ENCODE data around the gene CDH8. TPM values are rescaled to one million over a fixed set of nuclear protein-coding genes. Genes with fewer than 3 reads are reported as not detected.

CDH8 gene
- total and polyA plus RNA-seq, 5 donors from 2014 or later: not detected

GRCh38 chr16:62066747-62067146 lies 30.5 kb upstream of the CDH8 start:
- peaks cover 2 to 25% (median 14%) of the 10 kb centered on the region in 7 donors for H3K9me3 Mint-ChIP-seq
- no peak overlapping the region for H3K27ac Mint-ChIP-seq
- no peak overlapping the region for H3K4me3 Mint-ChIP-seq
- Histone ChIP-seq H3K36me3 (ENCODE audit: control insufficient read depth, insufficient read depth, low read length) (no peaks in the 10 kb centered on the region), H3K4me1 (ENCODE audit: control insufficient read depth, insufficient read depth, low read length, poor library complexity, severe bottlenecking) (no peaks in the 10 kb centered on the region), H3K27me3 (ENCODE audit: control insufficient read depth, insufficient read depth, low read length) (no peaks in the 10 kb centered on the region), H3K4me3 (ENCODE audit: low read depth, low read length) (no peak overlapping the region), H3K27ac (ENCODE audit: insufficient read depth, low read length, poor library complexity, severe bottlenecking) (no peak overlapping the region), H3K9me3 (ENCODE audit: control insufficient read depth in 2 of 2, low read length in 2 of 2) (no peaks in the 10 kb centered on the region)
- H3K36me3 Mint-ChIP-seq: no peaks in the 10 kb centered on the region
- H3K4me1 Mint-ChIP-seq: no peaks in the 10 kb centered on the region
- H3K27me3 Mint-ChIP-seq: no peaks in the 10 kb centered on the region
- ATAC-seq (ENCODE audit: low read depth in 2 of 2) (no peak), DNase-seq (no peak)

DNA sequence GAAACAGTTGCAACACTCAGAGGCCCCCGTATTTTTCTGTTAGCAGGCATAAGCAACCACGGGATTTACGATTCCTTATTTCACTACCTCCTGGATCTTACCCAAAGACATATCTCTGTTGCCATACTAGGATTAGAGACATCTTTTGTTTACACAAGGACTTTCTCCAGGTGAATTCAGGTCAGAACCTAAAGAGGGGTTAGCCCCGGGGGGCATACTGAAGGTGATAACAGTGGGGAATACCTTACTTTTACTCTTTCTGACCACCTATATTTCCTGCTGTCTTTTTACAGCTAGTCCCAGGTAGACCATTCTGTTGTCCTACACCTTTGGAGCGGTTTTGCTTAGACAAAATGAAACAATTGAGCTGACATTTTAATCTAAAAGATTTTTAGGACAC lies 27.9 kb upstream of the CDH8 start:
- Histone ChIP-seq H3K36me3 (ENCODE audit: control insufficient read depth, insufficient read depth, low read length) (no peaks in the 10 kb centered on the region), H3K4me3 (ENCODE audit: low read depth, low read length) (no peak overlapping the region), H3K27ac (ENCODE audit: insufficient read depth, low read length, poor library complexity, severe bottlenecking) (no peak overlapping the region), H3K9me3 (ENCODE audit: control insufficient read depth in 2 of 2, low read length in 2 of 2) (peaks cover 0 to 4% of the 10 kb centered on the region in 2 experiments), H3K27me3 (ENCODE audit: control insufficient read depth, insufficient read depth, low read length) (no peaks in the 10 kb centered on the region), H3K4me1 (ENCODE audit: control insufficient read depth, insufficient read depth, low read length, poor library complexity, severe bottlenecking) (no peaks in the 10 kb centered on the region)
- no peaks in the 10 kb centered on the region for H3K4me1 Mint-ChIP-seq
- ATAC-seq (ENCODE audit: low read depth in 2 of 2) (no peak), DNase-seq (no peak)
- H3K4me3 Mint-ChIP-seq: no peak overlapping the region
- peaks cover 2 to 28% (median 10%) of the 10 kb centered on the region in 7 donors for H3K9me3 Mint-ChIP-seq
- H3K27me3 Mint-ChIP-seq: no peaks in the 10 kb centered on the region
- H3K27ac Mint-ChIP-seq: no peak overlapping the region
- no peaks in the 10 kb centered on the region for H3K36me3 Mint-ChIP-seq

GRCh38 chr16:62060089-62060488 lies 23.9 kb upstream of the CDH8 start:
- no peak overlapping the region for H3K27ac Mint-ChIP-seq
- no peak overlapping the region for H3K4me3 Mint-ChIP-seq
- peaks cover 0 to 45% (median 9%) of the 10 kb centered on the region in 7 donors for H3K9me3 Mint-ChIP-seq
- H3K36me3 Mint-ChIP-seq: no peaks in the 10 kb centered on the region
- no peaks in the 10 kb centered on the region for H3K4me1 ChIP-seq (ENCODE audit: control insufficient read depth, insufficient read depth, low read length, poor library complexity, severe bottlenecking)
- no peak for DNase-seq
- no peaks in the 10 kb centered on the region for H3K36me3 ChIP-seq (ENCODE audit: control insufficient read depth, insufficient read depth, low read length)
- peaks cover 0 to 4% of the 10 kb centered on the region in 2 experiments for H3K9me3 ChIP-seq (ENCODE audit: control insufficient read depth in 2 of 2, low read length in 2 of 2)
- no peak for ATAC-seq (ENCODE audit: low read depth in 2 of 2)
- H3K27me3 Mint-ChIP-seq: no peaks in the 10 kb centered on the region
- H3K4me3 ChIP-seq (ENCODE audit: low read depth, low read length): no peak overlapping the region
- no peaks in the 10 kb centered on the region for H3K27me3 ChIP-seq (ENCODE audit: control insufficient read depth, insufficient read depth, low read length)
- no peaks in the 10 kb centered on the region for H3K4me1 Mint-ChIP-seq
- H3K27ac ChIP-seq (ENCODE audit: insufficient read depth, low read length, poor library complexity, severe bottlenecking): no peak overlapping the region

GRCh38 chr16:62059527-62059926 lies 23.3 kb upstream of the CDH8 start:
- DNase-seq: no peak
- no peaks in the 10 kb centered on the region for H3K36me3 Mint-ChIP-seq
- no peaks in the 10 kb centered on the region for H3K27me3 Mint-ChIP-seq
- H3K27me3 ChIP-seq (ENCODE audit: control insufficient read depth, insufficient read depth, low read length): no peaks in the 10 kb centered on the region
- H3K4me1 Mint-ChIP-seq: no peaks in the 10 kb centered on the region
- H3K9me3 Mint-ChIP-seq: peaks cover 0 to 47% (median 9%) of the 10 kb centered on the region in 7 donors
- H3K27ac ChIP-seq (ENCODE audit: insufficient read depth, low read length, poor library complexity, severe bottlenecking): no peak overlapping the region
- no peak overlapping the region for H3K27ac Mint-ChIP-seq
- H3K4me1 ChIP-seq (ENCODE audit: control insufficient read depth, insufficient read depth, low read length, poor library complexity, severe bottlenecking): no peaks in the 10 kb centered on the region
- H3K9me3 ChIP-seq (ENCODE audit: control insufficient read depth in 2 of 2, low read length in 2 of 2): peaks cover 0 to 4% of the 10 kb centered on the region in 2 experiments
- ATAC-seq (ENCODE audit: low read depth in 2 of 2): no peak
- no peak overlapping the region for H3K4me3 ChIP-seq (ENCODE audit: low read depth, low read length)
- no peak overlapping the region for H3K4me3 Mint-ChIP-seq
- no peaks in the 10 kb centered on the region for H3K36me3 ChIP-seq (ENCODE audit: control insufficient read depth, insufficient read depth, low read length)

DNA sequence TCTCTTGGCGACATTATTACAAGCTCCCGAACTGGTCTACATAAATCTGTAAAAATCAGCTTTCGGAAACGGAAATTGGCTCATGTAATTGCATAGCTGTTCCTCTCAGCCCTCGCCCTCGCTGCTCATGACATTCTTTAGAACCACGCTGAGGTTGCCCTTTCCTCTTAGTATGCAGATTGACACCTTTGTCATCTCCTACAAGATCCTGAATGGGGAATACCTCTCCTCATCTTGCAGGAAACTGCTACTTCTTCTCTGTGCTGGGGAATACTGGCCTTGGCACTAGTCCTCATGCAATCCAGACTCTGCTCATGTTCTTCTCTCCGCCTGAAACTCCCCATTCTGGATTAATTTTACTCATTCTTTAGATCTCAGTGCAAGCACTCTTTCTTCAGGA lies 22.2 kb upstream of the CDH8 start:
- Histone ChIP-seq H3K27ac (ENCODE audit: insufficient read depth, low read length, poor library complexity, severe bottlenecking) (no peak overlapping the region), H3K4me1 (ENCODE audit: control insufficient read depth, insufficient read depth, low read length, poor library complexity, severe bottlenecking) (no peaks in the 10 kb centered on the region), H3K9me3 (ENCODE audit: control insufficient read depth in 2 of 2, low read length in 2 of 2) (peaks cover 0 to 4% of the 10 kb centered on the region in 2 experiments), H3K4me3 (ENCODE audit: low read depth, low read length) (no peak overlapping the region), H3K27me3 (ENCODE audit: control insufficient read depth, insufficient read depth, low read length) (no peaks in the 10 kb centered on the region), H3K36me3 (ENCODE audit: control insufficient read depth, insufficient read depth, low read length) (no peaks in the 10 kb centered on the region)
- ATAC-seq (ENCODE audit: low read depth in 2 of 2) (no peak), DNase-seq (no peak)
- Mint-ChIP-seq H3K9me3 (peaks cover 0 to 48% (median 11%) of the 10 kb centered on the region in 7 donors), H3K4me3 (no peak overlapping the region), H3K4me1 (no peaks in the 10 kb centered on the region), H3K27ac (no peak overlapping the region), H3K27me3 (no peaks in the 10 kb centered on the region), H3K36me3 (no peaks in the 10 kb centered on the region)

DNA sequence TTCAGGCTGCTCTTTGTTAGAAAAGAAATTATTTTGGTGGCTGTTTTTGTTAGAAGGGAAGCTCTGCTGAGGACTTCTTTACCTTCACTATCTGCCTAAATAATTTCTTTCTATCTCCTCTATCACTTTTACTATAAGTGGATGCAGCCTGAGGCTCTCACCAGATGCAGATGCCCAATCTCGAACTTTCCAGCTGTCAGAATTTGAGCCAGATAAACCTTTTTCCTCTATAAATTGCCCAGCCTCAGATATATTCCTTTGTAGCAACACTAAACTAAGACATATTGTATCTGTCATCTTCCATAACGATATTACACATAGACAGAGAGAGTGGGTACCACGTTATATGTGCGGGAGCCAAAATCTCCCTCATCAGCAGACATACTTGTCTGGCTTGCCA lies 15.7 kb upstream of the CDH8 start:
- ATAC-seq (ENCODE audit: low read depth in 2 of 2) (no peak), DNase-seq (no peak)
- Mint-ChIP-seq H3K36me3 (no peaks in the 10 kb centered on the region), H3K27me3 (no peaks in the 10 kb centered on the region), H3K4me1 (no peaks in the 10 kb centered on the region), H3K27ac (no peak overlapping the region), H3K9me3 (peaks cover 0 to 43% (median 6%) of the 10 kb centered on the region in 7 donors), H3K4me3 (no peak overlapping the region)
- Histone ChIP-seq H3K4me1 (ENCODE audit: control insufficient read depth, insufficient read depth, low read length, poor library complexity, severe bottlenecking) (no peaks in the 10 kb centered on the region), H3K4me3 (ENCODE audit: low read depth, low read length) (no peak overlapping the region), H3K27ac (ENCODE audit: insufficient read depth, low read length, poor library complexity, severe bottlenecking) (no peak overlapping the region), H3K9me3 (ENCODE audit: control insufficient read depth in 2 of 2, low read length in 2 of 2) (peaks cover 0 to 2% of the 10 kb centered on the region in 2 experiments), H3K36me3 (ENCODE audit: control insufficient read depth, insufficient read depth, low read length) (no peaks in the 10 kb centered on the region), H3K27me3 (ENCODE audit: control insufficient read depth, insufficient read depth, low read length) (no peaks in the 10 kb centered on the region)

DNA sequence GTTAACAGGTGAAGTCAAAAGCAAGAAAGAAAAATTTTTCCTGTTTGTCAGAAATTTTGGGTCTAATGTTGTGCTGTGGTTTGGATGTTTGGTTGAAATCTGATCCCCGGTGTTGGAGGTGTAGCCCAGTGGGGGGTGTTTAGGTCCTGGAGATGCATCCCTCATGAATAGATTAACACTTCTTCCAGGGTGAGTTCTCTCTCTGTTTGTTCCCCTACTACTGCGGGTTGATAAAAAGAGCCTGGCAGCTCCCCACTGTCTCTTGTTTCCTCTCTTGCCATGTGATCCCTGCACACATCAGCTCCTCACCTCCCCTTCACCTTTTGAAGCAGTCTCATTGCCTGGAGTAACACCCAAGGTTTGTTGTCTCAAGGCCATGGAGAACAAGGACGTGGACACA lies 14.6 kb upstream of the CDH8 start:
- Histone ChIP-seq H3K27me3 (ENCODE audit: control insufficient read depth, insufficient read depth, low read length) (no peaks in the 10 kb centered on the region), H3K27ac (ENCODE audit: insufficient read depth, low read length, poor library complexity, severe bottlenecking) (no peak overlapping the region), H3K4me1 (ENCODE audit: control insufficient read depth, insufficient read depth, low read length, poor library complexity, severe bottlenecking) (no peaks in the 10 kb centered on the region), H3K9me3 (ENCODE audit: control insufficient read depth in 2 of 2, low read length in 2 of 2) (peaks cover 0 to 5% of the 10 kb centered on the region in 2 experiments), H3K4me3 (ENCODE audit: low read depth, low read length) (no peak overlapping the region), H3K36me3 (ENCODE audit: control insufficient read depth, insufficient read depth, low read length) (no peaks in the 10 kb centered on the region)
- no peaks in the 10 kb centered on the region for H3K27me3 Mint-ChIP-seq
- ATAC-seq (ENCODE audit: low read depth in 2 of 2) (no peak), DNase-seq (no peak)
- H3K9me3 Mint-ChIP-seq: peaks cover 0 to 50% (median 10%) of the 10 kb centered on the region in 7 donors
- peak overlapping the region in 1 of 3 donors; percentile 69 for H3K27ac Mint-ChIP-seq
- no peaks in the 10 kb centered on the region for H3K4me1 Mint-ChIP-seq
- H3K36me3 Mint-ChIP-seq: no peaks in the 10 kb centered on the region
- H3K4me3 Mint-ChIP-seq: no peak overlapping the region

DNA sequence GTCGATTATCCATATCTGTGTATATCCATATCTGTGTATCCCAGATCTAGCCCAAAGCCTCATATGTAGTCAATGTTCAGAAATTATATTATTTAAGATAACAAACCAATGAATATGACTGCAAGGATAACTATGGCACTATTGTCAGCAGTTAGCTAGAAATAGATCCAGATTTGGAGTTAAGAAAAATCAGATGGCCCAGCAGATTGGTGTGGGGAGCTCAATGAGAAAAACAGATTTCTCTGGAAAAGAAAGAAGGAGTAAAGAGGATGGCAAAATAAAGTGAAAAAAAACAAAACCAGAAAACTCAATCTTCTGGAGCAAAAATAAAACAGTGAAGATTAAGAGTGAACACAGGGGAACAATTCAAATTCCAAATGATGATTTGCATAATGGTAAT lies 10.6 kb upstream of the CDH8 start:
- no peak overlapping the region for H3K27ac Mint-ChIP-seq
- no peaks in the 10 kb centered on the region for H3K27me3 ChIP-seq (ENCODE audit: control insufficient read depth, insufficient read depth, low read length)
- H3K36me3 ChIP-seq (ENCODE audit: control insufficient read depth, insufficient read depth, low read length): no peaks in the 10 kb centered on the region
- no peak overlapping the region for H3K4me3 ChIP-seq (ENCODE audit: low read depth, low read length)
- ATAC-seq (ENCODE audit: low read depth in 2 of 2) (no peak), DNase-seq (no peak)
- H3K27ac ChIP-seq (ENCODE audit: insufficient read depth, low read length, poor library complexity, severe bottlenecking): no peak overlapping the region
- H3K4me1 ChIP-seq (ENCODE audit: control insufficient read depth, insufficient read depth, low read length, poor library complexity, severe bottlenecking): no peaks in the 10 kb centered on the region
- peaks cover 0 to 45% (median 6%) of the 10 kb centered on the region in 7 donors for H3K9me3 Mint-ChIP-seq
- no peaks in the 10 kb centered on the region for H3K4me1 Mint-ChIP-seq
- H3K36me3 Mint-ChIP-seq: no peaks in the 10 kb centered on the region
- peaks cover 0 to 6% of the 10 kb centered on the region in 2 experiments for H3K9me3 ChIP-seq (ENCODE audit: control insufficient read depth in 2 of 2, low read length in 2 of 2)
- H3K4me3 Mint-ChIP-seq: no peak overlapping the region
- no peaks in the 10 kb centered on the region for H3K27me3 Mint-ChIP-seq
